H9 (cell line): ENCODE data around the gene ARHGEF17. TPM values are rescaled to one million over a fixed set of nuclear protein-coding genes. Genes with fewer than 3 reads are reported as not detected.

Experiments
- DNase-seq: peaks from one replicate; pipeline ENCODE4 v3.0.0-alpha.2; 2017
- H2AFZ ChIP-seq: one replicate; pipeline ENCODE4 v1.6.1; 2013; ENCODE audit warnings: mild to moderate bottlenecking, low read length, control low read depth, moderate library complexity
- H2AK5ac ChIP-seq: 2 replicates; pipeline ENCODE4 v1.6.1; 2013; ENCODE audit warnings: low read length, control low read depth, mixed read lengths; ENCODE audit not compliant: insufficient read length
- H2BK120ac ChIP-seq: one replicate; pipeline ENCODE4 v1.6.1; 2013; ENCODE audit warnings: low read depth, mild to moderate bottlenecking, low read length, control low read depth, inconsistent platforms; ENCODE audit not compliant: poor library complexity, severe bottlenecking
- H2BK12ac ChIP-seq: 2 replicates; pipeline ENCODE4 v1.6.1; 2013; ENCODE audit warnings: low read length, control low read depth, mixed read lengths, low read depth; ENCODE audit not compliant: insufficient read length
- H2BK15ac ChIP-seq: 2 replicates; pipeline ENCODE4 v1.6.1; 2013; ENCODE audit warnings: low read depth, low read length, control low read depth
- H2BK20ac ChIP-seq: one replicate; pipeline ENCODE4 v1.6.1; 2013; ENCODE audit warnings: low read depth, mild to moderate bottlenecking, low read length, control low read depth, inconsistent platforms; ENCODE audit not compliant: poor library complexity, severe bottlenecking
- H2BK5ac ChIP-seq: 2 replicates; pipeline ENCODE4 v1.6.1; 2013; ENCODE audit warnings: low read length, control low read depth, mixed read lengths; ENCODE audit not compliant: insufficient read length
- H3K14ac ChIP-seq: 2 replicates; pipeline ENCODE4 v1.6.1; 2013; ENCODE audit warnings: low read length, control low read depth; ENCODE audit not compliant: insufficient read depth
- H3K18ac ChIP-seq: 2 replicates; pipeline ENCODE4 v1.6.1; 2013; ENCODE audit warnings: low read depth, mild to moderate bottlenecking, mixed read lengths, low read length, control low read depth; ENCODE audit not compliant: insufficient read length
- H3K23ac ChIP-seq: 2 replicates; pipeline ENCODE4 v1.6.1; 2013; ENCODE audit warnings: low read length, control low read depth, mixed read lengths, low read depth; ENCODE audit not compliant: insufficient read length
- H3K23me2 ChIP-seq: 2 replicates; pipeline ENCODE4 v1.6.1; 2013; ENCODE audit warnings: low read depth, mild to moderate bottlenecking, mixed read lengths, low read length, control low read depth; ENCODE audit not compliant: insufficient read length, poor library complexity, severe bottlenecking
- H3K27ac ChIP-seq: 2 replicates; pipeline ENCODE4 v1.5.1; 2013; ENCODE audit warnings: low read length, control low read depth, mixed read lengths, low read depth; ENCODE audit not compliant: insufficient read length
- H3K27me3 ChIP-seq: 2 replicates; pipeline ENCODE4 v1.6.1; 2013; ENCODE audit warnings: low read length, control low read depth, inconsistent platforms; ENCODE audit not compliant: insufficient read depth
- H3K4ac ChIP-seq: 2 replicates; pipeline ENCODE4 v1.6.1; 2013; ENCODE audit warnings: low read depth, mild to moderate bottlenecking, control low read depth, inconsistent platforms, low read length, moderate library complexity
- H3K4me1 ChIP-seq: 2 replicates; pipeline ENCODE4 v1.6.1; 2013; ENCODE audit warnings: low read length, control low read depth, inconsistent platforms; ENCODE audit not compliant: insufficient read depth
- H3K4me2 ChIP-seq: 2 replicates; pipeline ENCODE4 v1.6.1; 2013; ENCODE audit warnings: low read length, control low read depth, mixed read lengths; ENCODE audit not compliant: insufficient read length, insufficient read depth
- H3K56ac ChIP-seq: 2 replicates; pipeline ENCODE4 v1.6.1; 2013; ENCODE audit warnings: low read depth, mild to moderate bottlenecking, mixed read lengths, low read length, control low read depth; ENCODE audit not compliant: insufficient read length
- H3K79me1 ChIP-seq: 2 replicates; pipeline ENCODE4 v1.6.1; 2013; ENCODE audit warnings: low read depth, mild to moderate bottlenecking, moderate library complexity, low read length, control low read depth, inconsistent platforms; ENCODE audit not compliant: insufficient read depth, poor library complexity, severe bottlenecking
- H3K79me2 ChIP-seq: 2 replicates; pipeline ENCODE4 v1.6.1; 2013; ENCODE audit warnings: low read length, control low read depth, inconsistent platforms; ENCODE audit not compliant: insufficient read depth
- H3K9ac ChIP-seq: 2 replicates; pipeline ENCODE4 v1.6.1; 2013; ENCODE audit warnings: low read length, control low read depth, mixed read lengths; ENCODE audit not compliant: insufficient read length; ENCODE audit errors: extremely low read depth
- H3K9me3 ChIP-seq: one replicate; pipeline ENCODE4 v1.6.1; 2013; ENCODE audit warnings: low read depth, low read length, inconsistent platforms; ENCODE audit not compliant: control insufficient read depth
- H3T11ph ChIP-seq: one replicate; pipeline ENCODE4 v1.6.1; 2013; ENCODE audit warnings: mild to moderate bottlenecking, low read length, control low read depth, inconsistent platforms
- H4K20me1 ChIP-seq: one replicate; pipeline ENCODE4 v1.6.1; 2013; ENCODE audit not compliant: control insufficient read depth, insufficient read length, insufficient read depth
- H4K5ac ChIP-seq: 2 replicates; pipeline ENCODE4 v1.6.1; 2013; ENCODE audit warnings: low read depth, mild to moderate bottlenecking, mixed read lengths, low read length, control low read depth; ENCODE audit not compliant: insufficient read length
- H4K8ac ChIP-seq: replicated peaks from 2 replicates; pipeline ENCODE4 v1.6.1; 2013; ENCODE audit warnings: low read length, control low read depth, mixed read lengths, low read depth; ENCODE audit not compliant: insufficient read length
- H4K91ac ChIP-seq: 2 replicates; pipeline ENCODE4 v1.6.1; 2013; ENCODE audit warnings: low read depth, mild to moderate bottlenecking, moderate library complexity, mixed read lengths, low read length, control low read depth; ENCODE audit not compliant: insufficient read length
- H3K27ac Mint-ChIP-seq, 3 experiments: 2 replicates in 2 of 3; 3 replicates in 1 of 3; pipeline ENCODE4 v1.8.0; 2020 to 2021; ENCODE audit warnings: mixed read lengths in 3 of 3, mild to moderate bottlenecking in 1 of 3, moderate library complexity in 1 of 3
- H3K27me3 Mint-ChIP-seq: 2 replicates; pipeline ENCODE4 v1.8.0; 2021; ENCODE audit warnings: low read depth, mild to moderate bottlenecking, moderate library complexity, mixed read lengths
- H3K36me3 Mint-ChIP-seq, 3 experiments: 2 replicates in 2 of 3; 3 replicates in 1 of 3; pipeline ENCODE4 v1.8.0; 2020 to 2021; ENCODE audit warnings: low read depth in 3 of 3, mixed read lengths in 3 of 3; ENCODE audit not compliant: insufficient read depth in 1 of 3
- H3K4me1 Mint-ChIP-seq, 2 experiments: 2 replicates each; pipeline ENCODE4 v1.8.0; 2020; ENCODE audit warnings: mixed read lengths in 2 of 2
- H3K4me3 Mint-ChIP-seq, 2 experiments: 2 replicates in 1 of 2; 3 replicates in 1 of 2; pipeline ENCODE4 v1.8.0; 2020 to 2021; ENCODE audit warnings: mild to moderate bottlenecking in 2 of 2, mixed read lengths in 2 of 2, moderate library complexity in 1 of 2
- H3K9me3 Mint-ChIP-seq, 2 experiments: 2 replicates in 1 of 2; 3 replicates in 1 of 2; pipeline ENCODE4 v1.8.0; 2020; ENCODE audit warnings: mild to moderate bottlenecking in 2 of 2, mixed read lengths in 2 of 2, moderate library complexity in 1 of 2
- WGBS: extraction: QIAGEN DNeasy Blood & Tissue Kit; methylation state at CpG from one replicate; pipeline ENCODE4 v1.1.7; 2013; ENCODE audit warnings: missing lambda C conversion rate, low lambda C conversion rate, mixed read lengths; ENCODE audit not compliant: insufficient read length; ENCODE audit errors: extremely low coverage; 5-methylcytosine and 5-hydroxymethylcytosine counted together
- total RNA-seq: library from RNA; stranded (reverse); gene quantifications from 2 replicates; pipeline ENCODE4 v1.2.1, GENCODE V29; 2021
- TF ChIP-seq, protein P1 (sequence below): fragments of 200-600 bp; sonication (generic); conservative IDR thresholded peaks from 3 replicates; pipeline ENCODE4 v1.8.0; 2021; ENCODE audit warnings: antibody characterized with exemption, mild to moderate bottlenecking

ARHGEF17 gene
- total RNA-seq, 1 experiment from 2014 or later, result 7.4 TPM

- Mint-ChIP-seq H3K27me3 (peaks cover 7% of the 10 kb centered on the region), H3K4me3 (no peak overlapping the region; a peak in 1 of 5 replicates)
- H3K4me2 ChIP-seq, result no peak overlapping the region
Observed at GRCh38 chr11:73280626-73281025, 27.4 kb upstream of the ARHGEF17 start.

More at GRCh38 chr11:73280626-73281025, 27.4 kb upstream of the ARHGEF17 start:
- no peak overlapping the region for H3K27ac ChIP-seq
- Mint-ChIP-seq H3K4me1 (peaks cover 8 to 17% of the 10 kb centered on the region in 2 experiments), H3K9me3 (no peaks in the 10 kb centered on the region), H3K36me3 (no peaks in the 10 kb centered on the region), H3K27ac (peak overlapping the region in 1 of 3 experiments; percentile 2; a peak in 2 of 7 replicates)
- no peak overlapping the region for H2AFZ ChIP-seq
- no peaks in the 10 kb centered on the region for H4K20me1 ChIP-seq
- H2BK15ac ChIP-seq, result no peak overlapping the region
- no peaks in the 10 kb centered on the region for H3K79me1 ChIP-seq
- H2BK5ac ChIP-seq, result no peak overlapping the region
- H4K91ac ChIP-seq, result no peak overlapping the region
- no peak overlapping the region for H4K8ac ChIP-seq
- no peak overlapping the region for H3K9ac ChIP-seq
- H3K14ac ChIP-seq, result no peak overlapping the region; the same call in 1 of the 2 replicates
- H3K4me1 ChIP-seq, result no peaks in the 10 kb centered on the region
- no peak overlapping the region for H2BK20ac ChIP-seq
- no peak overlapping the region for H3T11ph ChIP-seq
- no peak overlapping the region for H3K4ac ChIP-seq
- TF ChIP-seq, protein P1, sequence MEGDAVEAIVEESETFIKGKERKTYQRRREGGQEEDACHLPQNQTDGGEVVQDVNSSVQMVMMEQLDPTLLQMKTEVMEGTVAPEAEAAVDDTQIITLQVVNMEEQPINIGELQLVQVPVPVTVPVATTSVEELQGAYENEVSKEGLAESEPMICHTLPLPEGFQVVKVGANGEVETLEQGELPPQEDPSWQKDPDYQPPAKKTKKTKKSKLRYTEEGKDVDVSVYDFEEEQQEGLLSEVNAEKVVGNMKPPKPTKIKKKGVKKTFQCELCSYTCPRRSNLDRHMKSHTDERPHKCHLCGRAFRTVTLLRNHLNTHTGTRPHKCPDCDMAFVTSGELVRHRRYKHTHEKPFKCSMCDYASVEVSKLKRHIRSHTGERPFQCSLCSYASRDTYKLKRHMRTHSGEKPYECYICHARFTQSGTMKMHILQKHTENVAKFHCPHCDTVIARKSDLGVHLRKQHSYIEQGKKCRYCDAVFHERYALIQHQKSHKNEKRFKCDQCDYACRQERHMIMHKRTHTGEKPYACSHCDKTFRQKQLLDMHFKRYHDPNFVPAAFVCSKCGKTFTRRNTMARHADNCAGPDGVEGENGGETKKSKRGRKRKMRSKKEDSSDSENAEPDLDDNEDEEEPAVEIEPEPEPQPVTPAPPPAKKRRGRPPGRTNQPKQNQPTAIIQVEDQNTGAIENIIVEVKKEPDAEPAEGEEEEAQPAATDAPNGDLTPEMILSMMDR, result no peak
- H4K5ac ChIP-seq, result no peak overlapping the region
- H2AK5ac ChIP-seq, result no peak overlapping the region
- no peak overlapping the region for H2BK120ac ChIP-seq
- H3K56ac ChIP-seq, result no peak overlapping the region
- H3K23me2 ChIP-seq, result no peaks in the 10 kb centered on the region
- H3K79me2 ChIP-seq, result no peaks in the 10 kb centered on the region
- no peaks in the 10 kb centered on the region for H3K9me3 ChIP-seq
- DNase-seq, result no peak
- WGBS, result no CpG with 5 or more reads among the region's 5 CpGs
- no peak overlapping the region for H3K18ac ChIP-seq
- no peak overlapping the region for H3K23ac ChIP-seq
- no peak overlapping the region for H2BK12ac ChIP-seq
- H3K27me3 ChIP-seq, result no peaks in the 10 kb centered on the region
